Left ventricle myocardium inferior (tissue), 1 donor: ENCODE measurements around the gene CNR1. TPM values are rescaled to one million over a fixed set of nuclear protein-coding genes. Genes with fewer than 3 reads are reported as not detected.

Source experiments
- DNase-seq: peaks from one replicate; pipeline ENCODE4 v3.0.0-alpha.2; 2020
- H3K27ac ChIP-seq: fragments of 200-600 bp; replicated peaks from 2 replicates; pipeline ENCODE4 v1.8.0; 2021
- H3K27me3 ChIP-seq: fragments of 200-600 bp; 2 replicates; pipeline ENCODE4 v1.8.0; 2021; ENCODE audit warnings: low read depth
- H3K36me3 ChIP-seq: fragments of 200-600 bp; 2 replicates; pipeline ENCODE4 v1.8.0; 2021
- H3K4me1 ChIP-seq: fragments of 200-600 bp; 2 replicates; pipeline ENCODE4 v1.8.0; 2021
- H3K4me3 ChIP-seq: fragments of 200-600 bp; 2 replicates; pipeline ENCODE4 v1.8.0; 2021; ENCODE audit warnings: mild to moderate bottlenecking, moderate library complexity
- H3K9me3 ChIP-seq: fragments of 200-600 bp; replicated peaks from 2 replicates; pipeline ENCODE4 v1.8.0; 2021
- CTCF ChIP-seq: fragments of 200-600 bp; IDR thresholded peaks from 2 replicates; pipeline ENCODE4 v1.8.0; 2021; ENCODE audit warnings: antibody characterized with exemption, mild to moderate bottlenecking, borderline replicate concordance
- intact Hi-C: fragments of 100-400 bp; cut with micrococcal nuclease; formaldehyde crosslinking; loops from one replicate; pipeline ENCODE4 v1.11.0; 2022
- total RNA-seq: library from RNA; stranded (reverse); fragmentation: NEBNext Ultra II Directional; extraction: Animal tissue kit (Norgen Biotek cat#: 25700); gene quantifications from one replicate; pipeline ENCODE4 v1.2.1, GENCODE V29; 2021
- donor health status: DM: no; HTN: yes; CAD: no; lungs with severe emphysema.

CNR1 gene
- total RNA-seq, 1 donor from 2014 or later, result 0.66 TPM

- Histone ChIP-seq H3K4me1 (no peaks in the 10 kb centered on the region), H3K27me3 (no peaks in the 10 kb centered on the region), H3K36me3 (no peaks in the 10 kb centered on the region), H3K4me3 (no peak overlapping the region), H3K9me3 (no peaks in the 10 kb centered on the region), H3K27ac (no peak overlapping the region)
- DNase-seq, result no peak
- no peak for TF ChIP-seq CTCF
- intact Hi-C loops, result no loop called here
Observed at GRCh38 chr6:88143421-88144157, 22.6 kb downstream of the CNR1 start.

GRCh38 chr6:88142297-88142668, 23.9 kb downstream of the CNR1 start:
- H3K27ac ChIP-seq, result no peak overlapping the region
- no peaks in the 10 kb centered on the region for H3K36me3 ChIP-seq
- no peak for DNase-seq
- H3K4me3 ChIP-seq, result no peak overlapping the region
- H3K9me3 ChIP-seq, result no peaks in the 10 kb centered on the region
- TF ChIP-seq CTCF, result no peak
- H3K4me1 ChIP-seq, result no peaks in the 10 kb centered on the region
- H3K27me3 ChIP-seq, result no peaks in the 10 kb centered on the region
- intact Hi-C loops, result no loop called here

GRCh38 chr6:88141561-88142296, 24.4 kb downstream of the CNR1 start:
- no peak for TF ChIP-seq CTCF
- no peak overlapping the region for H3K4me3 ChIP-seq
- H3K4me1 ChIP-seq, result no peaks in the 10 kb centered on the region
- no peaks in the 10 kb centered on the region for H3K36me3 ChIP-seq
- H3K27me3 ChIP-seq, result no peaks in the 10 kb centered on the region
- H3K9me3 ChIP-seq, result no peaks in the 10 kb centered on the region
- DNase-seq, result no peak
- no peak overlapping the region for H3K27ac ChIP-seq
- intact Hi-C loops, result no loop called here

- Histone ChIP-seq H3K9me3 (no peaks in the 10 kb centered on the region), H3K4me3 (no peak overlapping the region), H3K27ac (no peak overlapping the region), H3K36me3 (no peaks in the 10 kb centered on the region), H3K27me3 (peaks cover 11% of the 10 kb centered on the region), H3K4me1 (no peaks in the 10 kb centered on the region)
- no peak for TF ChIP-seq CTCF
- intact Hi-C loops, result no loop called here
- no peak for DNase-seq
Observed at GRCh38 chr6:88137915-88138314, 28.2 kb downstream of the CNR1 start.

- DNase-seq, result no peak
- no peaks in the 10 kb centered on the region for H3K4me1 ChIP-seq
- H3K9me3 ChIP-seq, result no peaks in the 10 kb centered on the region
- no peak for TF ChIP-seq CTCF
- H3K36me3 ChIP-seq, result no peaks in the 10 kb centered on the region
- H3K27me3 ChIP-seq, result peaks cover 11% of the 10 kb centered on the region
- intact Hi-C loops, result no loop called here
- no peak overlapping the region for H3K27ac ChIP-seq
- no peak overlapping the region for H3K4me3 ChIP-seq
Observed at GRCh38 chr6:88135578-88136114, 30.5 kb downstream of the CNR1 start.
